A549 (cell line): Measurements from ENCODE around the gene ARRDC5. TPM values are rescaled to one million over a fixed set of nuclear protein-coding genes. Genes with fewer than 3 reads are reported as not detected.

Experiments
- ATAC-seq, 2 experiments: fragments of 200-7000 bp in 1 of 2; fragments of >200 bp in 1 of 2; cut with Nextera tagmentation in 1 of 2; cut with Tn5 transposase in 1 of 2; 3 replicates each; pipeline versions ENCODE4 v1.8.0 to v1.9.1; 2018 to 2020; ENCODE audit warnings: mild to moderate bottlenecking in 1 of 2, moderate library complexity in 1 of 2
- CTCF ChIA-PET: fragments of 300-600 bp; sonication (Branson Sonifier 250); formaldehyde crosslinking; extraction: SDS; loops from one replicate; lab custom pipeline; 2021; ENCODE audit warnings: antibody characterized with exemption, inconsistent platforms; lab: Yijun Ruan, JAX
- POLR2A ChIA-PET: fragments of 350-600 bp; formaldehyde crosslinking; extraction: SDS; loops from one replicate; lab custom pipeline; 2021; ENCODE audit warnings: antibody characterized with exemption, inconsistent platforms; lab: Yijun Ruan, JAX
- DNase-seq, 2 experiments: peaks; one replicate each; pipeline versions ENCODE4 v3.0.0 to v3.0.0-alpha.2; 2011 to 2016; ENCODE audit warnings: low read depth in 1 of 2, low spot score in 1 of 2
- FAIRE-seq: peaks from 2 replicates; lab custom pipeline; 2011; peaks lifted over from hg19 to GRCh38; lab: Jason Lieb, UNC
- H3K27ac ChIP-seq, 2 experiments: fragments of >200 bp; sonication (Bioruptor Twin); formaldehyde crosslinking; 3 replicates each; pipeline ENCODE4 v1.5.1; 2016 to 2017
- H3K4me1 ChIP-seq: fragments of >200 bp; sonication (Bioruptor Twin); formaldehyde crosslinking; 3 replicates; pipeline ENCODE4 v1.6.1; 2016
- H3K4me2 ChIP-seq: fragments of >200 bp; sonication (Bioruptor Twin); formaldehyde crosslinking; 3 replicates; pipeline ENCODE4 v1.6.1; 2016
- H3K4me3 ChIP-seq: fragments of >200 bp; sonication (Bioruptor Twin); formaldehyde crosslinking; 3 replicates; pipeline ENCODE4 v1.5.1; 2016
- H3K9me3 ChIP-seq: fragments of >200 bp; sonication (Bioruptor Twin); formaldehyde crosslinking; 3 replicates; pipeline ENCODE4 v1.6.1; 2016
- BCL3 ChIP-seq: fragments of >200 bp; sonication (Bioruptor Twin); formaldehyde crosslinking; IDR thresholded peaks from 3 replicates; pipeline ENCODE4 v1.6.1; 2016
- BHLHE40 ChIP-seq: IDR thresholded peaks from 2 replicates; pipeline ENCODE4 v1.6.1; 2012; ENCODE audit warnings: low read depth, low read length, inconsistent platforms
- CBX2 ChIP-seq: fragments of 200-600 bp; sonication (generic); IDR thresholded peaks from 2 replicates; pipeline ENCODE4 v1.6.1; 2016; ENCODE audit warnings: low read depth, mild to moderate bottlenecking, borderline replicate concordance
- CBX8 ChIP-seq: fragments of 200-600 bp; sonication (generic); IDR thresholded peaks from 2 replicates; pipeline ENCODE4 v1.6.1; 2016
- CEBPB ChIP-seq, 2 experiments: fragments of >200 bp in 1 of 2; sonication (Bioruptor Twin) in 1 of 2; formaldehyde crosslinking in 1 of 2; IDR thresholded peaks; 2 replicates each; pipeline ENCODE4 v1.6.1; 2012 to 2016
- CHD2 ChIP-seq: fragments of 150-350 bp; IDR thresholded peaks from 2 replicates; pipeline ENCODE4 v1.6.1; 2014; ENCODE audit warnings: low read length; ENCODE audit not compliant: partially characterized antibody
- CHD4 ChIP-seq: fragments of 200-600 bp; sonication (generic); IDR thresholded peaks from 2 replicates; pipeline ENCODE4 v1.6.1; 2016; ENCODE audit warnings: antibody characterized with exemption, mild to moderate bottlenecking, borderline replicate concordance
- EHF ChIP-seq: fragments of 250-450 bp; sonication (Bioruptor Pico); IDR thresholded peaks from 2 replicates; pipeline ENCODE4 v1.5.0; 2020; ENCODE audit warnings: mild to moderate bottlenecking
- FOSB ChIP-seq: fragments of 250-450 bp; sonication (Bioruptor Pico); IDR thresholded peaks from 2 replicates; pipeline ENCODE4 v1.5.0; 2020; ENCODE audit warnings: mild to moderate bottlenecking, moderate library complexity
- FOSL2 ChIP-seq, 2 experiments: fragments of 450-650 bp in 1 of 2; fragments of >200 bp in 1 of 2; sonication (Bioruptor Twin) in 1 of 2; formaldehyde crosslinking; IDR thresholded peaks; 2 replicates each; pipeline versions ENCODE4 v1.5.0 to v1.6.1; 2016 to 2020; ENCODE audit warnings: mild to moderate bottlenecking in 1 of 2, moderate library complexity in 1 of 2
- HDAC2 ChIP-seq: fragments of 200-600 bp; sonication (generic); IDR thresholded peaks from 2 replicates; pipeline ENCODE4 v1.6.1; 2016
- HEYL ChIP-seq: fragments of 250-450 bp; sonication (Bioruptor Pico); IDR thresholded peaks from 2 replicates; pipeline ENCODE4 v1.8.0; 2021; ENCODE audit warnings: mild to moderate bottlenecking, moderate library complexity
- HMGXB4 ChIP-seq: fragments of 250-450 bp; sonication (Bioruptor Pico); IDR thresholded peaks from 2 replicates; pipeline ENCODE4 v1.5.0; 2021; ENCODE audit warnings: mild to moderate bottlenecking, moderate library complexity, borderline replicate concordance
- HOXA7 ChIP-seq: fragments of 250-450 bp; sonication (Bioruptor Pico); IDR thresholded peaks from 2 replicates; pipeline ENCODE4 v1.5.0; 2020; ENCODE audit warnings: mild to moderate bottlenecking, moderate library complexity
- JUN ChIP-seq, 2 experiments: fragments of >200 bp; sonication (Bioruptor Twin); formaldehyde crosslinking; IDR thresholded peaks; 2 replicates in 1 of 2; 3 replicates in 1 of 2; pipeline ENCODE4 v1.6.1; 2016 to 2017
- MAX ChIP-seq: IDR thresholded peaks from 2 replicates; pipeline ENCODE4 v1.6.1; 2012
- MYC ChIP-seq: IDR thresholded peaks from 2 replicates; pipeline ENCODE4 v1.6.1; 2012; ENCODE audit warnings: mild to moderate bottlenecking, inconsistent platforms, low read length, improper control_type of control experiment, borderline replicate concordance
- NR3C1 ChIP-seq: fragments of >200 bp; sonication (Bioruptor Twin); formaldehyde crosslinking; IDR thresholded peaks from 3 replicates; pipeline ENCODE4 v1.6.1; 2017
- PBX3 ChIP-seq: IDR thresholded peaks from 2 replicates; pipeline ENCODE4 v1.6.1; 2012
- PHF8 ChIP-seq: fragments of 200-600 bp; sonication (generic); IDR thresholded peaks from 2 replicates; pipeline ENCODE4 v1.6.1; 2016; ENCODE audit warnings: low read depth, mild to moderate bottlenecking, antibody characterized with exemption, moderate library complexity, borderline replicate concordance
- RAD21 ChIP-seq, 2 experiments: fragments of >200 bp in 1 of 2; sonication (Bioruptor Twin) in 1 of 2; formaldehyde crosslinking in 1 of 2; IDR thresholded peaks in 1 of 2; conservative IDR thresholded peaks in 1 of 2; 2 replicates in 1 of 2; 3 replicates in 1 of 2; pipeline ENCODE4 v1.6.1; 2012 to 2018; ENCODE audit warnings: inconsistent platforms in 1 of 2
- RARB ChIP-seq: fragments of 250-450 bp; sonication (Bioruptor Pico); IDR thresholded peaks from 2 replicates; pipeline ENCODE4 v1.8.0; 2021; ENCODE audit warnings: mild to moderate bottlenecking, moderate library complexity
- TP53 ChIP-seq: fragments of 250-450 bp; sonication (Bioruptor Pico); IDR thresholded peaks from 2 replicates; pipeline ENCODE4 v1.5.0; 2021; ENCODE audit warnings: mild to moderate bottlenecking, moderate library complexity
- ZSCAN20 ChIP-seq: fragments of 250-450 bp; sonication (Bioruptor Pico); IDR thresholded peaks from 2 replicates; pipeline ENCODE4 v1.8.0; 2022; ENCODE audit warnings: mild to moderate bottlenecking, moderate library complexity
- WGBS: methylation state at CpG from one replicate; pipeline ENCODE4 v1.1.6; 2017; ENCODE audit errors: missing lambda C conversion rate; 5-methylcytosine and 5-hydroxymethylcytosine counted together
- polyA plus RNA-seq, 4 experiments: library from polyadenylated mRNA; depleted of rRNA in 3 of 4; stranded (reverse); fragments of >200 nt; fragmentation: RNase III in 1 of 4; extraction: RNeasy Plus Mini Kit Qiagen cat#74134 plus additional on column Dnase treatment in 1 of 4; gene quantifications; 2 replicates in 3 of 4; 3 replicates in 1 of 4; pipeline ENCODE4 v1.2.3, GENCODE V29; 2011 to 2017
- TF ChIP-seq, protein P1 (sequence below): fragments of 200-600 bp; sonication (generic); IDR thresholded peaks from 2 replicates; pipeline ENCODE4 v1.6.1; 2016; ENCODE audit warnings: antibody characterized with exemption, mild to moderate bottlenecking, moderate library complexity

ARRDC5 gene
- polyA plus RNA-seq, 2 of the 4 experiments (the other 2 are of a cell fraction) = not detected

- ChIA-PET POLR2A (interaction anchor here (0.6 kb wide), 1 partner anchor 24 kb away, joined by 3 read pairs; no protein-coding TSS in a partner anchor), CTCF (interaction anchor here (0.7 to 8.1 kb wide), 6 partner anchors 46 to 130 kb away, joined by 3 to 170 read pairs (median 4); partner anchors contain the start of gene PLIN3)
- H3K4me3 ChIP-seq = no peak overlapping the region
- 0 out of 2 replicates have a peak, but pooled peaks have one; percentile 7 for TF ChIP-seq MAX
- no peak for TF ChIP-seq JUN (IDR thresholded peaks at IDR 0.05)
- no peak for TF ChIP-seq ZSCAN20
- 0 out of 2 replicates have a peak, but pooled peaks have one; percentile 36 for TF ChIP-seq FOSL2 (IDR thresholded peaks at IDR 0.05)
- TF ChIP-seq FOSL2 (CRISPR knock-in tag; IDR thresholded peaks at IDR 0.05) = peak; percentile 91
- no peak for TF ChIP-seq CEBPB (IDR thresholded peaks at IDR 0.05)
- TF ChIP-seq HEYL (CRISPR knock-in tag) = no peak
- no peak for TF ChIP-seq BCL3
- TF ChIP-seq CBX2 = no peak
- TF ChIP-seq FOSB = no peak
- peak; percentile 64; the same call in 1 of the 2 replicates for TF ChIP-seq PBX3
- TF ChIP-seq PHF8 = no peak
- peaks cover 48% of the 10 kb centered on the region for H3K4me1 ChIP-seq
- FAIRE-seq = no peak
- ATAC-seq = peak; percentile 65 to 72; a peak in 4 of 6 replicates
- H3K27ac ChIP-seq = peak overlapping the region; percentile 75 to 95
- 35% methylated on average over 21 of the region's 23 CpGs for WGBS
- no peaks in the 10 kb centered on the region for H3K9me3 ChIP-seq
- peak; percentile 73 to 77 for DNase-seq
- H3K4me2 ChIP-seq = peak overlapping the region; percentile 71
Measured at GRCh38 chr19:4914736-4915501, 12.2 kb upstream of the ARRDC5 start.

GRCh38 chr19:4913996-4914735 lies 11.5 kb upstream of the ARRDC5 start:
- ATAC-seq = no peak
- ChIA-PET POLR2A (interaction anchor here (0.6 kb wide), 1 partner anchor 25 kb away, joined by 3 read pairs; no protein-coding TSS in a partner anchor), CTCF (interaction anchor here (0.7 to 8.1 kb wide), 8 partner anchors 14 to 131 kb away, joined by 3 to 170 read pairs (median 9); partner anchors contain the start of genes FEM1A and PLIN3)
- FAIRE-seq = no peak
- WGBS = 77% methylated on average over 23 of the region's 24 CpGs
- no peak for DNase-seq
- H3K4me3 ChIP-seq = no peak overlapping the region
- peak overlapping the region; percentile 75 to 95 for H3K27ac ChIP-seq
- peak overlapping the region; percentile 71 for H3K4me2 ChIP-seq
- H3K9me3 ChIP-seq = no peaks in the 10 kb centered on the region
- TF ChIP-seq NR3C1 (no peak), PBX3 (no peak), TP53 (CRISPR knock-in tag) (no peak), HDAC2 (no peak), HMGXB4 (no peak), BHLHE40 (no peak), CHD2 (no peak), MYC (no peak), HOXA7 (CRISPR knock-in tag) (no peak), RAD21 (conservative IDR thresholded peaks at IDR 0.05 in 1 of 2, IDR thresholded peaks at IDR 0.05 in 1 of 2) (no peak), CHD4 (no peak), EHF (CRISPR knock-in tag) (no peak), RARB (CRISPR knock-in tag) (no peak), CBX8 (no peak)
- TF ChIP-seq, protein P1, sequence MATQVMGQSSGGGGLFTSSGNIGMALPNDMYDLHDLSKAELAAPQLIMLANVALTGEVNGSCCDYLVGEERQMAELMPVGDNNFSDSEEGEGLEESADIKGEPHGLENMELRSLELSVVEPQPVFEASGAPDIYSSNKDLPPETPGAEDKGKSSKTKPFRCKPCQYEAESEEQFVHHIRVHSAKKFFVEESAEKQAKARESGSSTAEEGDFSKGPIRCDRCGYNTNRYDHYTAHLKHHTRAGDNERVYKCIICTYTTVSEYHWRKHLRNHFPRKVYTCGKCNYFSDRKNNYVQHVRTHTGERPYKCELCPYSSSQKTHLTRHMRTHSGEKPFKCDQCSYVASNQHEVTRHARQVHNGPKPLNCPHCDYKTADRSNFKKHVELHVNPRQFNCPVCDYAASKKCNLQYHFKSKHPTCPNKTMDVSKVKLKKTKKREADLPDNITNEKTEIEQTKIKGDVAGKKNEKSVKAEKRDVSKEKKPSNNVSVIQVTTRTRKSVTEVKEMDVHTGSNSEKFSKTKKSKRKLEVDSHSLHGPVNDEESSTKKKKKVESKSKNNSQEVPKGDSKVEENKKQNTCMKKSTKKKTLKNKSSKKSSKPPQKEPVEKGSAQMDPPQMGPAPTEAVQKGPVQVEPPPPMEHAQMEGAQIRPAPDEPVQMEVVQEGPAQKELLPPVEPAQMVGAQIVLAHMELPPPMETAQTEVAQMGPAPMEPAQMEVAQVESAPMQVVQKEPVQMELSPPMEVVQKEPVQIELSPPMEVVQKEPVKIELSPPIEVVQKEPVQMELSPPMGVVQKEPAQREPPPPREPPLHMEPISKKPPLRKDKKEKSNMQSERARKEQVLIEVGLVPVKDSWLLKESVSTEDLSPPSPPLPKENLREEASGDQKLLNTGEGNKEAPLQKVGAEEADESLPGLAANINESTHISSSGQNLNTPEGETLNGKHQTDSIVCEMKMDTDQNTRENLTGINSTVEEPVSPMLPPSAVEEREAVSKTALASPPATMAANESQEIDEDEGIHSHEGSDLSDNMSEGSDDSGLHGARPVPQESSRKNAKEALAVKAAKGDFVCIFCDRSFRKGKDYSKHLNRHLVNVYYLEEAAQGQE = no peak
- H3K4me1 ChIP-seq = peaks cover 48% of the 10 kb centered on the region
